ENCODE measurements around the gene DENR. TPM values are rescaled to one million over a fixed set of nuclear protein-coding genes. Genes with fewer than 3 reads are reported as not detected.

Gene DENR
- total RNA-seq, 1 experiment from 2014 or later, result 116 TPM

DNA sequence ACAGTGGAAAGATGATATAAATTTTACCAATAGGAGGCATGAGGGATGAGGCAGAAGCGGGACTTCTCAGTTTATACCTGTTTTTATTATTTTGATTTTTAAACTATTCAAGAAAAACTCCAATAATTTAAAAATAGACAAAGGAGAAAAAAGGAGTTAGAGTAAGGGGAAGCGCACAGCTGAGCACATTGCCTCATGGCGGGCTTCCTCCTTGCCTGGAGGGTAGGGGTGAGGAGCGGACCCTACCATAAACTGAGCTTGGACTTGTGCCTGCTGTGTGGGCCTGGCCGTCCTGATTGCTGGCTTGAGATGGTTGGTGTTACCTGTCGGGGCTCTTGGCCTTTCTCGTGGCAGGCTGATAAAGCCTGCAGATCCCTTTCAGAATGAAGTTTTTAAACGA is 67.5 kb downstream of the DENR start:
- no peaks in the 10 kb centered on the region for H3K27me3 ChIP-seq (replicated peaks; ENCODE audit: insufficient read depth, low read depth, low read length, poor library complexity)
- H3K4me3 ChIP-seq (ENCODE audit: low read depth, low read length, poor library complexity, severe bottlenecking), result no peak overlapping the region
- BruUV-seq (replicated peaks), result no TSS peak
- H3K9me3 ChIP-seq (ENCODE audit: low read depth, low read length, poor library complexity, severe bottlenecking), result no peaks in the 10 kb centered on the region
- no peak for DNase-seq (ENCODE audit: low spot score)
- TF ChIP-seq CTCF (conservative IDR thresholded peaks at IDR 0.05; ENCODE audit: low read depth, low read length) (no peak), EZH2 (IDR thresholded peaks at IDR 0.05; ENCODE audit: borderline replicate concordance, low read depth, low read length, poor library complexity, severe bottlenecking) (no peak)
- POLR2A ChIA-PET (ENCODE audit: low non-redundant PET), result no interaction called here
- CTCF ChIA-PET, result no interaction called here
- H3K27ac ChIP-seq (ENCODE audit: low read depth, low read length, poor library complexity, severe bottlenecking), result no peak overlapping the region
- intact Hi-C loops (cut with micrococcal nuclease; ENCODE audit: unreplicated experiment), result no loop called here
- H3K36me3 ChIP-seq (ENCODE audit: insufficient read depth, low read length, poor library complexity, severe bottlenecking), result no peaks in the 10 kb centered on the region
- H3K4me1 ChIP-seq (ENCODE audit: insufficient read depth, low read length, poor library complexity, severe bottlenecking), result no peaks in the 10 kb centered on the region

Other genes starting within 250 kb of the DENR start
- 106 and 108 TPM in 2 replicates for gene RSRC2, start 225.9 kb upstream of the DENR start, total RNA-seq (2021)
- 111 and 118 TPM in 2 replicates for gene KNTC1, start 225.6 kb upstream of the DENR start, total RNA-seq (2021)
- 0.24 and 0.34 TPM in 2 replicates for gene HCAR2, start 49.5 kb upstream of the DENR start, total RNA-seq (2021)
- 0.37 TPM in 1 of 2 replicates, not detected in the other for gene HCAR3, start 36.0 kb upstream of the DENR start, total RNA-seq (2021)
- 1.9 and 2.0 TPM in 2 replicates for gene HCAR1, start 22.0 kb upstream of the DENR start, total RNA-seq (2021)
- 0.20 TPM in 1 of 2 replicates, not detected in the other for gene CCDC62, start 21.7 kb downstream of the DENR start, total RNA-seq (2021)
- gene HIP1R, start 82.6 kb downstream of the DENR start, total RNA-seq (2021), result 27.0 and 30.4 TPM in 2 replicates
- 30.2 and 34.4 TPM in 2 replicates for gene VPS37B, start 143.3 kb downstream of the DENR start, total RNA-seq (2021)
- gene ABCB9, start 213.6 kb downstream of the DENR start, total RNA-seq (2021), result 8.9 and 10.6 TPM in 2 replicates
- gene OGFOD2, start 222.4 kb downstream of the DENR start, total RNA-seq (2021), result 18.2 and 22.2 TPM in 2 replicates
- 180 and 189 TPM in 2 replicates for gene ARL6IP4, start 227.9 kb downstream of the DENR start, total RNA-seq (2021)